GM12878 (cell line): ENCODE measurements around the gene TRAPPC4.

Experiments used
- ATF3 ChIP-seq: IDR thresholded peaks from 2 replicates; pipeline ENCODE4 v1.6.1; 2011; ENCODE audit warnings: low read depth, mild to moderate bottlenecking, low read length, moderate library complexity, borderline replicate concordance; ENCODE audit errors: extremely low read depth
- BRCA1 ChIP-seq: IDR thresholded peaks from 2 replicates; pipeline ENCODE4 v1.6.1; 2011; ENCODE audit warnings: low read depth, low read length, improper control_type of control experiment
- CBX5 ChIP-seq: sonication (generic); IDR thresholded peaks from 2 replicates; pipeline ENCODE4 v1.6.1; 2016; ENCODE audit warnings: low read depth, moderate library complexity, mild to moderate bottlenecking, inconsistent platforms
- CEBPB ChIP-seq, 2 experiments: fragments of 150-350 bp in 1 of 2; IDR thresholded peaks; 2 replicates each; pipeline ENCODE4 v1.6.1; 2012 to 2014; ENCODE audit warnings: low read depth in 2 of 2, low read length in 2 of 2, borderline replicate concordance in 1 of 2, inconsistent platforms in 1 of 2
- CREB1 ChIP-seq: IDR thresholded peaks from 2 replicates; pipeline ENCODE4 v1.6.1; 2012; ENCODE audit warnings: low read depth, mild to moderate bottlenecking, inconsistent platforms
- EZH2 ChIP-seq: IDR thresholded peaks from 2 replicates; pipeline ENCODE4 v1.6.1; 2012; ENCODE audit warnings: low read depth, mild to moderate bottlenecking, control low read depth, inconsistent platforms, low read length, borderline replicate concordance; ENCODE audit not compliant: control insufficient read depth
- FOXM1 ChIP-seq: IDR thresholded peaks from 2 replicates; pipeline ENCODE4 v1.6.1; 2012; ENCODE audit warnings: low read depth, mild to moderate bottlenecking, inconsistent platforms, low read length, moderate library complexity
- KDM1A ChIP-seq: fragments of 200-600 bp; sonication (generic); IDR thresholded peaks from 2 replicates; pipeline ENCODE4 v1.6.1; 2016; ENCODE audit warnings: borderline replicate concordance
- MAX ChIP-seq: IDR thresholded peaks from 2 replicates; pipeline ENCODE4 v1.6.1; 2012; ENCODE audit warnings: low read depth, low read length, improper control_type of control experiment
- NRF1 ChIP-seq: conservative IDR thresholded peaks from 2 replicates; pipeline ENCODE4 v1.6.1; 2011; ENCODE audit warnings: mild to moderate bottlenecking, low read depth, low read length, improper control_type of control experiment
- POLR2A ChIP-seq: IDR thresholded peaks from 2 replicates; pipeline ENCODE4 v1.6.1; 2011; ENCODE audit warnings: low read depth, mild to moderate bottlenecking, low read length
- SMARCA5 ChIP-seq: fragments of 450-650 bp; IDR thresholded peaks from 2 replicates; pipeline ENCODE4 v1.6.1; 2017; ENCODE audit warnings: mild to moderate bottlenecking
- TF ChIP-seq, protein P1 (sequence below), 3 experiments: IDR thresholded peaks in 2 of 3; conservative IDR thresholded peaks in 1 of 3; 2 replicates each; pipeline ENCODE4 v1.5.1; 2011; ENCODE audit warnings: low read depth in 3 of 3, low read length in 3 of 3, mild to moderate bottlenecking in 3 of 3, control low read depth in 2 of 3, moderate library complexity in 2 of 3, inconsistent platforms in 1 of 3, mixed read lengths in 1 of 3; ENCODE audit not compliant: control insufficient read depth in 2 of 3, insufficient read depth in 1 of 3; ENCODE audit errors: extremely low read depth in 1 of 3
- TF ChIP-seq, protein P2 (sequence below): IDR thresholded peaks from 2 replicates; pipeline ENCODE4 v1.6.1; 2012; ENCODE audit warnings: low read length, inconsistent platforms

DNA sequence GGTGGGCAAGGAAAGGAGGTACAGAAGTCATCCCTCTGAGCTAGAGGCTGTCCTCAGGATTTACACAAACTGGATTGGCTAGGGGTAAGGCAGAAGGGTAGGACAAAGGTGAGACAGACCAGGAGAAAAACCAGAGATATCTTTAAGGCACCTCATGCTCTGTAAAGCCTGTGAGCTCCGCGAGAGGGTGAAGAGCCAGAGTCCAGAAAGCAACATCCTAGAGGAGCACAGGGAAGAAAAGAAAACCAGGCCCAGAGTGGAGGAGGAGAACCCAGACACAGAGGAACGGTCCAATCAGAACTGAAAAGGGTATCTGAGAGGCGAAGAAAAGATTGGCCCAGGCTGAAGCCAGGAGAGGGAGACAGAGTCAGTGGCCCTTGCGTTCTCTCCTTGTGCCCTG is 7.0 kb downstream of the TRAPPC4 start:
- TF ChIP-seq CREB1 (no peak), MAX (no peak), POLR2A (no peak), FOXM1 (no peak), ATF3 (no peak), KDM1A (no peak), CEBPB (IDR thresholded peaks at IDR 0.05; ENCODE audit: borderline replicate concordance in 1 of 2, low read depth in 2 of 2, low read length in 2 of 2) (no peak), CBX5 (no peak), BRCA1 (no peak), NRF1 (no peak), EZH2 (no peak), SMARCA5 (no peak)
- TF ChIP-seq, protein P1, sequence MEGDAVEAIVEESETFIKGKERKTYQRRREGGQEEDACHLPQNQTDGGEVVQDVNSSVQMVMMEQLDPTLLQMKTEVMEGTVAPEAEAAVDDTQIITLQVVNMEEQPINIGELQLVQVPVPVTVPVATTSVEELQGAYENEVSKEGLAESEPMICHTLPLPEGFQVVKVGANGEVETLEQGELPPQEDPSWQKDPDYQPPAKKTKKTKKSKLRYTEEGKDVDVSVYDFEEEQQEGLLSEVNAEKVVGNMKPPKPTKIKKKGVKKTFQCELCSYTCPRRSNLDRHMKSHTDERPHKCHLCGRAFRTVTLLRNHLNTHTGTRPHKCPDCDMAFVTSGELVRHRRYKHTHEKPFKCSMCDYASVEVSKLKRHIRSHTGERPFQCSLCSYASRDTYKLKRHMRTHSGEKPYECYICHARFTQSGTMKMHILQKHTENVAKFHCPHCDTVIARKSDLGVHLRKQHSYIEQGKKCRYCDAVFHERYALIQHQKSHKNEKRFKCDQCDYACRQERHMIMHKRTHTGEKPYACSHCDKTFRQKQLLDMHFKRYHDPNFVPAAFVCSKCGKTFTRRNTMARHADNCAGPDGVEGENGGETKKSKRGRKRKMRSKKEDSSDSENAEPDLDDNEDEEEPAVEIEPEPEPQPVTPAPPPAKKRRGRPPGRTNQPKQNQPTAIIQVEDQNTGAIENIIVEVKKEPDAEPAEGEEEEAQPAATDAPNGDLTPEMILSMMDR (IDR thresholded peaks at IDR 0.05 in 2 of 3, conservative IDR thresholded peaks at IDR 0.05 in 1 of 3; ENCODE audit: control insufficient read depth in 2 of 3, extremely low read depth in 1 of 3, insufficient read depth in 1 of 3, low read depth in 3 of 3, low read length in 3 of 3) = no peak
- TF ChIP-seq, protein P2, sequence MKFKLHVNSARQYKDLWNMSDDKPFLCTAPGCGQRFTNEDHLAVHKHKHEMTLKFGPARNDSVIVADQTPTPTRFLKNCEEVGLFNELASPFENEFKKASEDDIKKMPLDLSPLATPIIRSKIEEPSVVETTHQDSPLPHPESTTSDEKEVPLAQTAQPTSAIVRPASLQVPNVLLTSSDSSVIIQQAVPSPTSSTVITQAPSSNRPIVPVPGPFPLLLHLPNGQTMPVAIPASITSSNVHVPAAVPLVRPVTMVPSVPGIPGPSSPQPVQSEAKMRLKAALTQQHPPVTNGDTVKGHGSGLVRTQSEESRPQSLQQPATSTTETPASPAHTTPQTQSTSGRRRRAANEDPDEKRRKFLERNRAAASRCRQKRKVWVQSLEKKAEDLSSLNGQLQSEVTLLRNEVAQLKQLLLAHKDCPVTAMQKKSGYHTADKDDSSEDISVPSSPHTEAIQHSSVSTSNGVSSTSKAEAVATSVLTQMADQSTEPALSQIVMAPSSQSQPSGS = no peak
